Femur (tissue), 1 donor: ENCODE measurements around the gene MBD3L2B.

ENCODE experiments used
- DNase-seq: peaks from one replicate; pipeline ENCODE4 v3.0.0-alpha.2; 2017

Gene MBD3L2B

DNA sequence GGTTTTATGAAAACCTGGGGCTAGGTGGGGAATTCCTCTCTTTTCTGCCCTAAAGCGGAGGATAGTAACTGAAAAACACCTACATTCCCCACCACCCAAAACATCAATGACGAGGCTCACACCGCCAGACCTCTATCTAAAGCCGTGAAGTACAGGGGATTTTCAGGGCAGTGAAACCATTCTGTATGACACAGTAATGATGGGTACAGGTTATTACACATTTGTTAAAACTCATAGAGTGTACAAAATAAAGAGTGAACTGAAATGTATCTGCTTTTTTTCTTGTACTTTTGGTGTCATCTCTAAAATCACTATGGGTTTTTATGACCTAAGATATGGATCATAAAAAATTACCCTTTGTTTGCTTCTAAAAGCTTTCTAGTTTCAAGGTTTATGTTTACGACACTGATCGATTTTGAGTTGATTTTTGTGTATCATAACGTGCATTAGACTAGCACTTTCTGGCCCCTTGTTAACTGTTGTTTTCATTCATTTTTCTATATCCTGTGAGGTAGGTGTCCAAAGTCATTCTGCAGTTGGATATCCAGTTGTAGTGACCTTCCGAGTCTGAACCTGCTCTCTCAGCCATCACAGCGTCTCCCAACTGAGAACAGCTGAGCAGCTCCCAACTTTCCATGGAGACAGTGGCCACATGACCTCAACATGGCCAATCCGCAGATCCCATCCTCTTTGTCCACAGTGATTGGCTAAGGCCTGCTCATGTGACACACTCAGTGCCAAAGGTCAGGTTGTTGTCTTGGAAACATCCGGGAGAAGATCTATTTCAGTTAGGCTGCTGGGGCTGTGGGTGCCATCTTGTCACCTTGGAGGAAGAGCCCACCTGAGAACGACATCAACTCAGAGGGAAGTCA lies 10.3 kb downstream of the MBD3L2B start:
- DNase-seq: no peak

DNA sequence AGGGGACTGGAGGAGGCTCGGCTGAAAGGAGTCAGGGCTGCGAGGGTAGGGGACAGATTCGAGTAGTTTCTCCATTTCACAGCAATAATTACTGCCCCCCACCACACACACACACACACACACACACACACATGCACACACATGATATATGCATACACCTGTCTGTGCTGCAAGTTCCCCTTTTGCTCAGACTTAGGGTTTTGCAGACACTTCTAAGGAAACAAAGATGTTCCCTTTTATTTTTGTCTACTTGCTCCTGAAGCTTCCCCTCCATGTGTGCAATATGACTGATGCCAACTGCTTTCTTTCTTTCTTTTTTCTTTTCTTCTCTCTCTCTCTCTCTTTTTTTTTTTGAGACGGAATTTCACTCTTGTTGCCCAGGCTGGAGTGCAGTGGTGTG lies 13.4 kb downstream of the MBD3L2B start:
- no peak for DNase-seq

DNA sequence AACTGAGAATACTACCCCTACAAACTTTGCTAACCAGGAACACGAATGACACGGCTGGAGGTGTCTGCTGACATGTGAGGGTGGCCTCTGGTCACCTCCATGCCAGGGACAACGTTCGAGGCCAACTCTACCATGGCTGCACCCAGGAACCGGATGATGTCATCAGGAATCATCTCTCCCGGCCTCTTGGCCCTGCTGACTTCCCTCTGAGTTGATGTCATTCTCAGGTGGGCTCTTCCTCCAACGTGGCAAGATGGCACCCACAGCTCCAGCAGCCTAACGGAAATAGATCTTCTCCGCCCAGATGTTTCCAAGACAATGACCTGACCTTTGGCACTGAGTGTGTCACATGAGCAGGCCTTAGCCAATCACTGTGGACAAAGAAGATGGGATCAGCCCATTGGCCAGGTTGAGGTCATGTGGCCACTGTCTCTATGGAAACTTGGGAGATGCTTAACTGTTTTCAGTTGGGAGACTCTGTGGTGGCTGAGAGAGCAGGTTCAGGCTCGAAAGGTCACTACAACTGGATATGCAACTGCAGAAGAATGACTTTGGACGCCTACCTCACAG lies 15.0 kb downstream of the MBD3L2B start:
- DNase-seq: no peak

DNA sequence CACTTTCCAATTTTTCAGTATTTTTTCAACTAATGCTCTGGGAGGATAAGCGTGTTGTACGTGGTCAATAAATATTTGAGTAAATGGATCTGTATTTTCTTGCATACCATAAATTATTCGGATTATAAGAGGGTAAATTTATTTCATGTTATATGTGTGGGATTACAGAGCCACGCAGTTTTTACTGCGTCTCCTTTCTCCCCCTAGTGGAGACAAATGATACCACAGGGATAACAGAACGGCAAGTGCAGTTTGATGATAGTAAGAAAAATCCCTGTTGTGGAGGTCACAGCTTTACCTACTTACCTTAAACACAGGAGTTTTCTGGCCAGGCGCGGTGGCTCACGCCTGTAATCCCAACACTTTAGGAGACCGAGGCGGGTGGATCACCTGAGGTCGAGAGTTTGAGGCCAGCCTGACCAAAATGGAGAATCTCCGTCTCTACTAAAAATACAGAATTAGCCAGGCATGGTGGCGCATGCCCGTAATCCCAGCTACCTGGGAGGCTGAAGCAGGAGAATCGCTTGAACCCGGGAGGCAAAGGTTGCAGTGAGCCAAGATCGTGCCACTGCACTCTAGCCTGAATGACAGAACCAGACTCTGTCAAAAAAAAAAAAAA lies 16.8 kb downstream of the MBD3L2B start:
- DNase-seq: no peak

DNA sequence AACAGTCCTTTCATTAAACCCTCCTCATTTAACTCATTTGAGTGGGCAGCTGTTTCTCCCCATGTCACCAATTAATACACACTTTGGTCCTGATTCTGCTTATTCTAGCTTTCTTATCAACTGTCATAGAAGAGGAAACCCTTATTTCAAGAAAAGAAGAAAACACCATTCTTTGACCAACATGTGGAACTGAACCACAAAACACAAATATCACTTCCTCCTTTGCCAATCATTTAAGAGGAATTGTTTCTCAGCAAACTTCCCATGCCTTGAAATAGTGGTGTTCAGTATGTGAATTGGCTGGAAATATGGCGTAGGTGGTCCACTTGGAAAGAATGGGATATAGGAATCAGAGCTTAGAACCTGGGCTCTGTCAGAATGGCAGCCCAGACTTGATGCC lies 20.4 kb downstream of the MBD3L2B start:
- DNase-seq: no peak

DNA sequence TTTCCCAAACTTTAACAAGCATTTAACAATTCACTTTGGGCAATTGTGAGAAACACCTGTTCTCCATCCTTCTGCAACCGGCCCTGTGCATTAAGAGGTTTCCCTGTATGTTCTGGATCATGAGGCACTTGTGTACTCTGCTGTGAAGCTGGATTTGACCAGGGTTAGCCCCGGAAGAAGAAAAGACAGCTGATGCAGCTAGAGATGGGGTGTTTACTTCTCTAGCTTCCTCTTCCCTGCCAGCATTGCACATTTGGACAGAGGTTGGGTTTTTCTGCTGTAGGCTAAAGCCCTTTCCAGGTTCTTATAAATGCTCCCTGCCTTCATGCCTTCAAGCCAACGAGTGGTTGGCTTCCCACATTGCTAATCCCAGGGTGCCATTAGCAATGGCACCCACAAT lies 20.9 kb downstream of the MBD3L2B start:
- no peak for DNase-seq

DNA sequence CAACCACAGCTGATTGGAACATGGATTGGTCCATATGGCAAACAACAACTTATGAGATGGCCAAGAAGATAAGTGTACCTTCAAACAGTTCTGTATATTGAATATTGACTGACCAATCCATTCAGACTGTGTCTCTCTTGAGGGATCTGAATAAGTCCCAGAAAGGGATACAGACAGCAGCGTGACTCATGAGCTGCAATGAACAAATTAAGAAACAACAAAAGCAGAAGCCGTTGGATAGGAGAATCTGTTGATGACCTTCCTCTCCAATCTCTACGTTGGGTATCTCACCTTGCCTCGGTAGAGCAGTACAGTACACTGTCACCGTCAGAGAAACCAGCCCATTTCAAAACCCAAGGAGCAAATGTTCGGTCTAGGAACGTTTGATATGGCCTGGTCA lies 21.3 kb downstream of the MBD3L2B start:
- no peak for DNase-seq

DNA sequence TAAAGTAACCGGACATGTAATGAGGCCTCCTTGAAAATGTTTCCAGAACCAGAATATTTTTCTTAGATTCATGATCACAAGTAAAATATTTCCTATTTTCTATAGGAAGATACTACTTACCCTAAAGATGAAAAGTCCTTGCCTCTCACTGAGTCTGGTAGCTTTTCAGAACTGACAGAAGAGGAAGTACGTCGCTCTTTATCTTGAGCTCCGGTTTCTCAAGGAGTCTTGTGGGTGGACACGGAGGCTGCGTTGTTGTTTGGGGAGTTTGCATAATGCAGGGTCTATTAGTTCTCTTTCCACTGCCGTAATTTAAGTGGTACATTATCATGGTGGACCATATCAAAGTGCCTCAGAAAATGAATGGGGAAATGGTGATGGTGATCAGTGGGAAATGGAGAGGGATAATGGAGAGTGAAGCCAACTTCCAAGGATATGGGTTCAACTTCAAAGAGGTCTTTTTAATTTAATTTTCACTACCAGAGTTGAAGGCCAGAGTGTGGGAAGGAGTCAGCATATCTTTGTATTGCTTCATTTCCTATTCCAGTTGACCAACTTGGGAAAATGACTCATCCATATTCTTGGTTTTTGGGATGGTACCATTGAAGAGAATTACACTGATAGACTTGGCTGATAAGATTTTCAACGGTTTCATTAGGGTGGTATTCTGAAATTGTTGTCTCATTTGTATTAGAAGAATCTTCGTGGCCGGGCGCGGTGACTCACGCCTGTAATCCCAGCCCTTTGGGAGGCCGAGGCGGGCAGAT lies 23.4 kb downstream of the MBD3L2B start:
- DNase-seq: no peak

DNA sequence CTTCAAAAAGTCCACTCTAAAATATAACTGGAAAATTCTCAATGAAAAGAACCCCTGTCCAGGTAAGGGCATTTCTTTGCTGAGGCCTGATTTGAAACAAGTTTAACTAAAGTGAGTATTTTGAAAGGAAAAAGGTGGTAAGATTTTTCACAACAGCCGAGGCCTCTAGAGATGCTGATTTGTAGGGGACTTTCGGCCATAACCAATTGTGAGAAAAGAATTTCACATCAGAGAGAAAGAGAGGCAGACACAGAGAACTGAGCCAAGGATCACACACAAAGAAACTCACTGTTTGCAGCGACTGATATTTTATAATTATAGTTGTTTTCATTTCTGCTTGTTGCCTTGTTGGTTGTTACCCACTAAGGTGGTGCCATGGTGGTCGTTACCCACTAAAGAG lies 24.4 kb downstream of the MBD3L2B start:
- DNase-seq: no peak

DNA sequence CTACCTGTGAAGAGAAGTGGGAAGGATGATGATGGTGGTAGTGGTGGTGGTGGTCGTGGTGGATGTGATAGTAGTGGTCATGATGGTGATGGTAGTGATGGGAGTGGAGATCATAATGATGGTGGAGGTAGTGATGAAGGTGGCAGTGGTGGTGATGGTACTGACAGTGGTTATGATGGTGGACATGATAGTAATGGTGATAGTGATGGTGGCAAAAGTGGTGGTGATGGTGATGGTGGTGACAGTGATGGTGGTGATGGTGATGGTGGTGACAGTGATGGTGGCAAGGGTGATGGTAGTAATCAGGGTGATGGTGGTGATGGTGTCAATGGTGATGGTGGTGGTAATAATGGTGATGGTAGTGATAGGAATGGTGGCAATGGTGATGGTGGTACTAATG lies 26.2 kb downstream of the MBD3L2B start:
- DNase-seq: no peak

DNA sequence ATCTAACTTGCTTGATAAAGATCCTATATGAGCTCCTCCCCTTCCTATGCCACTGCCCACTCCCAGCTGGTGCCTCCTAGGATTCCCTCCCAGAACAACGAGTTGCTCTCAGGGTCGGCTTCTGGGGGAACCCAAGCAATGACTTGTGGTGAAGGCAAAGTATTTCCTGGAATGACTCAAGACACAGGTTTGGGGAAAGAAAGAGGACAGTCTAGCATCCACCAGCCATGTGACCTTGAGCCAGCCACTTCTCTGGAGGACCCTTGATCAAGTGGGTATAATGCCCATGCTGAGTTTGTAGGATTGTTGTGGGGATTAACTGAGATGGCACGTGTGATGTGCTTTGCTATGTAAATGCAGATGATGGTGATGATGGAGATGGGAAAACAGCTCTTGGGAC lies 33.0 kb downstream of the MBD3L2B start:
- DNase-seq: no peak

DNA sequence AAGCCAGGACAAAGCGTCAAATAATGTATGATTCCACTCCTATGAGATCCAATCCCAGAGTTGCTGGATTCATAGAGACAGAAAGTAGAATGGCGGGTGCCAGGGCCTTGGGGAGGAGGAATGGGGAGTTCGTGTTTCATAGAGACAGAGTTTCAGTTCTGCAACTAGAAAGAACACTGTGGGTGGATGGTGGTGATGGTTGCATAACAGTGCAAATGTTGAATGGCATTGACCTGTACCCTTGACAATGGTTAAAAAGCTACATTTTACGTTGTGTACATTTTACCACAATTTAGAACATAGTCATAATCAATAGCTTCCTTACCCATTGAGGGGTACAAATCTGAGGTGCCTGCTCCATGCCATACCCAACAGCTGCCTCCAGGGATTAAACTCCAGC lies 33.4 kb downstream of the MBD3L2B start:
- DNase-seq: no peak

DNA sequence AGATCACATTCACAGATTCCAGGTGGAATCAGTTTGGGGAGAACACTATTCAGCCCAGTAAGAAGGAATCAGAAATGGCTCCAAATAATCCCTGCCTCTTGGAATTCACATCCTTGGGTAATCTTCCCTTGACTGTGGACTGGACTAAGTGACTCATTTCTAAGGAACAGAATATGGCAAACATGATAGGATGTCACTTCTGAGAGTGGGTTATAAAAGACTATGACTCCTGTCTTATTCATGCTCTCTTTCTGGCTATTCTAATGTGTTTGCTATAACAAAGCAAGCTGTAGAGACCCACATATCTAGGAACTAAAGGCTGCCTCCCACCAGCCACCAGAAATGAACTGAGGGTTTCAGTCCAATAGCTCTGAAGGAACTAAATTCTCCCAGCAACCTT lies 37.8 kb downstream of the MBD3L2B start:
- DNase-seq: no peak

DNA sequence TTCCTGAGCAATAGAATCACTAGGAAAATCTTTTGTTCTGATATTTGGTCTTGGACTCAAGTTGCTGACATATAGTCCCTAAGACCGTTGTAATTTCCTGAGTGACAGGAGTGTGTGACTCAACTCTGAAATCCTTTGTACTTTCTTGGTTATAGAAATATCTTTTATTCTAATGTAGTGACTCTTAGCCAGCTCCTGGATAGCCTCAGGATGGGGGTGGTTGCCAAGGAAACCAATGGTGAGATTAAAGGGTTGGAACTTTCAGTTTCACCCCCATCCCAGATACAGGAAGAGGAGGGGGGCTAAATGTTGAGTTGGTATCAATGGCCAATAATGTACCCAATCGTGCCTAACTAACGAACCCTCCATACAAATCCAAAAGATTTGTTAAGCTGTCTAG lies 41.8 kb downstream of the MBD3L2B start:
- no peak for DNase-seq

DNA sequence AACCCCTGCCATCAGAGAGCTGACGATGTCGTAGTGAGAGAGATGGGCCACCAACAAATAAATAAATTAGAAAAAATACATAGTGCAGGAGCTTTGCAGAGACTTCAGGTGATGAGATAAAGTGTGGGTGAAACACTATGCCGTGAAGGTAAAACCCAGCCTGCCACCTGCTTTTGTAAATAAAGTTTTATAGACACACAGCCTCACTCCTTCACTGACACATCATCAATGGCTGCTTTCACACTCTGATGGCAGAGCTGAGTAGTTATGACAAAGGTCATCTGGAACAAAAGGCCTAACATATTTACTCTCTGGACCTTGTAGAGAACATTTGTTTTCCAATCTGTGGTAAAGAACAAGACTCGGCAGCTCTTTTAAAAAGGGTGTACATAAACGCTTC lies 45.0 kb downstream of the MBD3L2B start:
- no peak for DNase-seq

DNA sequence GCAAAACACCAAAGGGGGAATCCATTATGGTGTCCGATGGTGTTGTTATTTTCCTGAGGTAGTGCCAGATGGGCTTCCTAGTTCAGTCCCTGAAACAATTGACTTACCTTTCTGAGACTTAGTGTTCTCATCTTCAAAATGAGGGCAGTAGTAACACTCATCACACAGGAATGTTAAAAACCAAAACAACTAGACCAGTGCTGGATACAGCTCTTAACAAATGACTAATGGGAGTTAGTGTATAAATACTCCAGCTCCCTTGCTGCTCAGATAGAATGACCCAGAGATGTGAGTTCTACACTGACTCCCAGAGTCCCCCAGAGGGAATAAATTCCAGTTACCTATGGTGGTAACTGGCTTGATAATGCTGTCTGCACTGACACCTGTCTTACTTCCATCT lies 49.9 kb downstream of the MBD3L2B start:
- DNase-seq: no peak

DNA sequence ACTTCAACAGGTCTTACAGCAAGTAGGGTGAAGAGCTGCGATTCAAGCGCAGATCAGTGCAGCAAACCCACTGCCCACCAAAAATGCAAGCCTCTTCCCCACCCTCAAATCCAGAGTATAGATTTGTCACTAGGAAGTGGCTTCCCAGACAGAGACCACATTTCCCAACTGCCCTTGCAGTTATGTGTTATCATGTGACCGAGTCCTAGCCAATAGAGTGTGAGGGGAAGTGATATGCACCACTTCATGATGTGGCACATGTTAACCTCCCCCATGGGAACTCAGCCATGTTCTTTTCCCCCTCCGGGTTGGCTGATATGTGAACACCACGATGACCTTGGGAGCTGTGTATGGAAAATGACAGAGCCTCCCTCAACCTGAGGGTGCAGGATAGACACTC lies 50.8 kb downstream of the MBD3L2B start:
- no peak for DNase-seq

DNA sequence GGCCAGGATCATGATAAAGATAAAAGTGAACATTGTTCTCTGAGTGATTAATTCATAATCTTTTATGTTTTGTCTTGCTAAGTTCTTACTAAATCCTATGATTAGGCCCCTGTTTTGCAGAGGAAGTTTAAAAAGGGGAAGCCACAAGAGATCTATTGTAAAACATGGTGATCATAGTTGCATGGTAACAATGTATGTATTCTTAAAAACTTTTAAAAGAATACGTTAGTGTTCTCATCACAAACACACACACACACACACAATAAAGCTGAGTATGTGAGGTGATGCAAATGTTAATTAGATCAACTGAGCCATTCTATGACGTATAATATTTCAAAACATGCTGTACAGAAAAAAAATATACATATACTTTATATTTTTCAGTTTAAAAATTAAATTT lies 51.2 kb downstream of the MBD3L2B start:
- DNase-seq: no peak

DNA sequence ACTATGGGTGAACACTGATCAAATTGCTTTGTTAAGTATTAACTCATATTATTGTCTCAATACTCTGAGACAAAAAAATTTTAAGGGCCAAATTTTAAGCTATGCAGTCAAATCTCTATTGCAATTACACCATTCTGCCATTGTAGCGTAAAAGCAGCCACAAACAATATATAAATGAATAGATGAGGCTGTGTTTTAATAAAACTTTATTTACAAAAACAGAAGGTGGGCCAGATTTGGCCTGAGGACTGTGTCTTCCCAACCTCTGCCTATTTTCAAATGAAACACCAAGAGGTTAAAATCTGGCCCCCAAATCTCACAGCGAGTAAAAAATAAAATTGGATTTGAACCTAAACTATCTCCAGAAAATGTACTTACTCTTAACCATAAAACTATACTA lies 51.7 kb downstream of the MBD3L2B start:
- DNase-seq: no peak
